HepG2 (cell line): ENCODE data around the gene FGF21. TPM values are rescaled to one million over a fixed set of nuclear protein-coding genes. Genes with fewer than 3 reads are reported as not detected.
A peak's percentile ranks its signal among the peaks of the same experiment; 100 is the strongest.

Experiments used
- MAF1 ChIP-seq: sonication (generic); formaldehyde crosslinking; IDR thresholded peaks from 2 replicates; pipeline ENCODE4 v1.5.0; 2020; ENCODE audit warnings: missing genetic modification reagents, borderline replicate concordance
- MBD4 ChIP-seq: IDR thresholded peaks from 2 replicates; pipeline ENCODE4 v1.6.1; 2012; ENCODE audit warnings: low read length, inconsistent platforms, borderline replicate concordance
- SIX4 ChIP-seq: sonication (generic); formaldehyde crosslinking; IDR thresholded peaks from 2 replicates; pipeline ENCODE4 v1.4.0; 2020; ENCODE audit warnings: missing genetic modification reagents
- ZNF33B ChIP-seq: sonication (generic); formaldehyde crosslinking; IDR thresholded peaks from 2 replicates; pipeline ENCODE4 v1.5.1; 2020; ENCODE audit warnings: mild to moderate bottlenecking, missing genetic modification reagents
- ZNF343 ChIP-seq: sonication (generic); formaldehyde crosslinking; IDR thresholded peaks from 2 replicates; pipeline ENCODE4 v1.4.0; 2020; ENCODE audit warnings: mild to moderate bottlenecking, missing genetic modification reagents
- ZNF652 ChIP-seq: IDR thresholded peaks from 2 replicates; pipeline ENCODE4 v1.6.1; 2016; ENCODE audit warnings: low read depth, borderline replicate concordance
- ZNF660 ChIP-seq: sonication (generic); formaldehyde crosslinking; IDR thresholded peaks from 2 replicates; pipeline ENCODE4 v1.5.1; 2020; ENCODE audit warnings: mild to moderate bottlenecking, low read depth, missing genetic modification reagents, borderline replicate concordance
- polyA plus RNA-seq, 8 experiments: library from polyadenylated mRNA; depleted of rRNA in 3 of 8; stranded (reverse) in 7 of 8; unstranded in 1 of 8; fragments of >200 nt; fragmentation: Illumina TruSeq in 4 of 8; extraction: Trizol in 4 of 8; gene quantifications; 2 replicates each; pipeline versions ENCODE4 v1.2.1 to v1.2.3, GENCODE V29; 2011 to 2016; ENCODE audit warnings: low read depth in 4 of 8, missing spikeins in 1 of 8, mixed read lengths in 1 of 8; ENCODE audit not compliant: insufficient read depth in 1 of 8
- total RNA-seq, 5 experiments: library from RNA; depleted of rRNA; stranded (reverse); fragments of >200 nt; fragmentation: Illumina TruSeq; extraction: Trizol; gene quantifications; 2 replicates each; pipeline ENCODE4 v1.2.3, GENCODE V29; 2016; ENCODE audit warnings: low read depth in 1 of 5
- TF ChIP-seq, protein P1 (sequence below), 2 experiments: fragments of 450-650 bp in 1 of 2; sonication (generic) in 1 of 2; formaldehyde crosslinking in 1 of 2; IDR thresholded peaks; 2 replicates each; pipeline versions ENCODE4 v1.6.1 to v1.8.0; 2016 to 2022; ENCODE audit warnings: antibody characterized with exemption in 1 of 2, mild to moderate bottlenecking in 1 of 2, missing genetic modification reagents in 1 of 2
- TF ChIP-seq, protein P2 (sequence below): sonication (generic); formaldehyde crosslinking; conservative IDR thresholded peaks from 2 replicates; pipeline ENCODE4 v1.8.0; 2022; ENCODE audit warnings: mild to moderate bottlenecking, moderate library complexity, missing genetic modification reagents
- TF ChIP-seq, protein P3 (sequence below): sonication (generic); formaldehyde crosslinking; IDR thresholded peaks from 2 replicates; pipeline ENCODE4 v1.8.0; 2022; ENCODE audit warnings: low read depth, missing genetic modification reagents
- TF ChIP-seq, protein P4 (sequence below): sonication (generic); formaldehyde crosslinking; IDR thresholded peaks from 2 replicates; pipeline ENCODE4 v1.4.0; 2020; ENCODE audit warnings: missing genetic modification reagents, borderline replicate concordance
- TF ChIP-seq, protein P5 (sequence below): sonication (generic); formaldehyde crosslinking; IDR thresholded peaks from 2 replicates; pipeline ENCODE4 v1.4.0; 2020; ENCODE audit warnings: missing genetic modification reagents, borderline replicate concordance

Gene FGF21
- total and polyA plus RNA-seq, 2 of the 13 experiments (the other 11 are each of a cell fraction or from before 2014, with no cell fraction given): 0.17 TPM; not detected in 1

DNA sequence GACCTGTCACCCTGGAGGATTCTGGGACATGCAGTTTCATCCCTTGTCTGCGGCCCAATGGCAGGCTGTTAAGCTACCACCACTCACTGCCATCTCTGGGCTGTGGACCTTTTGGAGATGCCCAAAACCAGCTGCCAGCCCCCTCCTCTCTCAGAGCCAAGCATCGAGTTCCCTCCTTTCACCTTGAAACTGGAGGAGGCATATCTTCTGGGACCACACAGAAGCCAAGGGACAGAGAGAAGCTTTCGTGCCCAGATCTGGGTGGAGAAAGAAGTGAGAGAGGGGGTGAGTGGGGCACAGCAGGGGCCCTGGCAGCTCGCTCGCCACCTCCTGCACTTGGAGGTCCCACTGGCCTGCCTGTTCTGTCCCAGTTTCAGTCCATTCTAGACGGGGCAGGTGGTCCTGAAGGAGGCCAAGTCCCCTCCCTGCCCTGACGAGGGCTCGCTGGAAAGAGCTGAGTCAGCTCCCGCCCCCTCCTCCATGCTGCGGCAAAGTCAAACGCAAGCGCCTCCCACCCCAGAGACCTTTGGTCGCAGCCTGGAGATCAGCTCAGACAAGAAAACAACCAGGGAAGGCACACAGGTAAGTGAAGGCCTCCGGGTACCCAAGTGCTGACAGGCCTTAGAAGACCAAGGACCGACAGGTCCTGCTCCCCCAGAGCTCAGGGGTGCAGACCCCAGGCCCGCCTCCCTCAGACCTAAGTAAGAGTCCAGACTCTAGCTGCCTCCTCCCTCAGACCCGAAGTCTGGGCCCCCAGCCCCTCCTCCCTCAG is 51.7 kb downstream of the FGF21 start (continued):
- TF ChIP-seq, protein P1, sequence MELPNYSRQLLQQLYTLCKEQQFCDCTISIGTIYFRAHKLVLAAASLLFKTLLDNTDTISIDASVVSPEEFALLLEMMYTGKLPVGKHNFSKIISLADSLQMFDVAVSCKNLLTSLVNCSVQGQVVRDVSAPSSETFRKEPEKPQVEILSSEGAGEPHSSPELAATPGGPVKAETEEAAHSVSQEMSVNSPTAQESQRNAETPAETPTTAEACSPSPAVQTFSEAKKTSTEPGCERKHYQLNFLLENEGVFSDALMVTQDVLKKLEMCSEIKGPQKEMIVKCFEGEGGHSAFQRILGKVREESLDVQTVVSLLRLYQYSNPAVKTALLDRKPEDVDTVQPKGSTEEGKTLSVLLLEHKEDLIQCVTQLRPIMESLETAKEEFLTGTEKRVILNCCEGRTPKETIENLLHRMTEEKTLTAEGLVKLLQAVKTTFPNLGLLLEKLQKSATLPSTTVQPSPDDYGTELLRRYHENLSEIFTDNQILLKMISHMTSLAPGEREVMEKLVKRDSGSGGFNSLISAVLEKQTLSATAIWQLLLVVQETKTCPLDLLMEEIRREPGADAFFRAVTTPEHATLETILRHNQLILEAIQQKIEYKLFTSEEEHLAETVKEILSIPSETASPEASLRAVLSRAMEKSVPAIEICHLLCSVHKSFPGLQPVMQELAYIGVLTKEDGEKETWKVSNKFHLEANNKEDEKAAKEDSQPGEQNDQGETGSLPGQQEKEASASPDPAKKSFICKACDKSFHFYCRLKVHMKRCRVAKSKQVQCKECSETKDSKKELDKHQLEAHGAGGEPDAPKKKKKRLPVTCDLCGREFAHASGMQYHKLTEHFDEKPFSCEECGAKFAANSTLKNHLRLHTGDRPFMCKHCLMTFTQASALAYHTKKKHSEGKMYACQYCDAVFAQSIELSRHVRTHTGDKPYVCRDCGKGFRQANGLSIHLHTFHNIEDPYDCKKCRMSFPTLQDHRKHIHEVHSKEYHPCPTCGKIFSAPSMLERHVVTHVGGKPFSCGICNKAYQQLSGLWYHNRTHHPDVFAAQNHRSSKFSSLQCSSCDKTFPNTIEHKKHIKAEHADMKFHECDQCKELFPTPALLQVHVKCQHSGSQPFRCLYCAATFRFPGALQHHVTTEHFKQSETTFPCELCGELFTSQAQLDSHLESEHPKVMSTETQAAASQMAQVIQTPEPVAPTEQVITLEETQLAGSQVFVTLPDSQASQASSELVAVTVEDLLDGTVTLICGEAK (IDR thresholded peaks at IDR 0.05): no peak
- TF ChIP-seq, protein P1 (CRISPR knock-in tag; IDR thresholded peaks at IDR 0.05): no peak
- TF ChIP-seq ZNF652 (CRISPR knock-in tag): no peak; the same call in 1 of the 2 replicates
- TF ChIP-seq ZNF660: no peak
- TF ChIP-seq, protein P2, sequence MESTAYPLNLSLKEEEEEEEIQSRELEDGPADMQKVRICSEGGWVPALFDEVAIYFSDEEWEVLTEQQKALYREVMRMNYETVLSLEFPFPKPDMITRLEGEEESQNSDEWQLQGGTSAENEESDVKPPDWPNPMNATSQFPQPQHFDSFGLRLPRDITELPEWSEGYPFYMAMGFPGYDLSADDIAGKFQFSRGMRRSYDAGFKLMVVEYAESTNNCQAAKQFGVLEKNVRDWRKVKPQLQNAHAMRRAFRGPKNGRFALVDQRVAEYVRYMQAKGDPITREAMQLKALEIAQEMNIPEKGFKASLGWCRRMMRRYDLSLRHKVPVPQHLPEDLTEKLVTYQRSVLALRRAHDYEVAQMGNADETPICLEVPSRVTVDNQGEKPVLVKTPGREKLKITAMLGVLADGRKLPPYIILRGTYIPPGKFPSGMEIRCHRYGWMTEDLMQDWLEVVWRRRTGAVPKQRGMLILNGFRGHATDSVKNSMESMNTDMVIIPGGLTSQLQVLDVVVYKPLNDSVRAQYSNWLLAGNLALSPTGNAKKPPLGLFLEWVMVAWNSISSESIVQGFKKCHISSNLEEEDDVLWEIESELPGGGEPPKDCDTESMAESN: peak; percentile 86
- TF ChIP-seq, protein P3, sequence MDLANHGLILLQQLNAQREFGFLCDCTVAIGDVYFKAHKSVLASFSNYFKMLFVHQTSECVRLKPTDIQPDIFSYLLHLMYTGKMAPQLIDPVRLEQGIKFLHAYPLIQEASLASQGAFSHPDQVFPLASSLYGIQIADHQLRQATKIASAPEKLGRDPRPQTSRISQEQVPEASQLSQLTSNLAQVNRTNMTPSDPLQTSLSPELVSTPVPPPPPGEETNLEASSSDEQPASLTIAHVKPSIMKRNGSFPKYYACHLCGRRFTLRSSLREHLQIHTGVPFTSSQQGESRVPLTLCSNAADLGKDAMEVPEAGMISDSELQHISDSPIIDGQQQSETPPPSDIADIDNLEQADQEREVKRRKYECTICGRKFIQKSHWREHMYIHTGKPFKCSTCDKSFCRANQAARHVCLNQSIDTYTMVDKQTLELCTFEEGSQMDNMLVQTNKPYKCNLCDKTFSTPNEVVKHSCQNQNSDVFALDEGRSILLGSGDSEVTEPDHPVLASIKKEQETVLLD (CRISPR knock-in tag): no peak
- TF ChIP-seq, protein P4, sequence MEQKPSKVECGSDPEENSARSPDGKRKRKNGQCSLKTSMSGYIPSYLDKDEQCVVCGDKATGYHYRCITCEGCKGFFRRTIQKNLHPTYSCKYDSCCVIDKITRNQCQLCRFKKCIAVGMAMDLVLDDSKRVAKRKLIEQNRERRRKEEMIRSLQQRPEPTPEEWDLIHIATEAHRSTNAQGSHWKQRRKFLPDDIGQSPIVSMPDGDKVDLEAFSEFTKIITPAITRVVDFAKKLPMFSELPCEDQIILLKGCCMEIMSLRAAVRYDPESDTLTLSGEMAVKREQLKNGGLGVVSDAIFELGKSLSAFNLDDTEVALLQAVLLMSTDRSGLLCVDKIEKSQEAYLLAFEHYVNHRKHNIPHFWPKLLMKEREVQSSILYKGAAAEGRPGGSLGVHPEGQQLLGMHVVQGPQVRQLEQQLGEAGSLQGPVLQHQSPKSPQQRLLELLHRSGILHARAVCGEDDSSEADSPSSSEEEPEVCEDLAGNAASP (CRISPR knock-in tag): peak; percentile 36; the same call in 1 of the 2 replicates
- no peak for TF ChIP-seq ZNF33B
- TF ChIP-seq MBD4: no peak
- TF ChIP-seq ZNF343 (CRISPR knock-in tag): no peak
- TF ChIP-seq, protein P5, sequence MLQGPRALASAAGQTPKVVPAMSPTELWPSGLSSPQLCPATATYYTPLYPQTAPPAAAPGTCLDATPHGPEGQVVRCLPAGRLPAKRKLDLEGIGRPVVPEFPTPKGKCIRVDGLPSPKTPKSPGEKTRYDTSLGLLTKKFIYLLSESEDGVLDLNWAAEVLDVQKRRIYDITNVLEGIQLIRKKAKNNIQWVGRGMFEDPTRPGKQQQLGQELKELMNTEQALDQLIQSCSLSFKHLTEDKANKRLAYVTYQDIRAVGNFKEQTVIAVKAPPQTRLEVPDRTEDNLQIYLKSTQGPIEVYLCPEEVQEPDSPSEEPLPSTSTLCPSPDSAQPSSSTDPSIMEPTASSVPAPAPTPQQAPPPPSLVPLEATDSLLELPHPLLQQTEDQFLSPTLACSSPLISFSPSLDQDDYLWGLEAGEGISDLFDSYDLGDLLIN: no peak
- TF ChIP-seq MAF1 (CRISPR knock-in tag): no peak
- no peak for TF ChIP-seq SIX4 (CRISPR knock-in tag)
